ENCODE data around the gene NANOS3. TPM values are rescaled to one million over a fixed set of nuclear protein-coding genes. Genes with fewer than 3 reads are reported as not detected.

NANOS3 gene
- total RNA-seq, 1 experiment from 2014 or later, result not detected

DNA sequence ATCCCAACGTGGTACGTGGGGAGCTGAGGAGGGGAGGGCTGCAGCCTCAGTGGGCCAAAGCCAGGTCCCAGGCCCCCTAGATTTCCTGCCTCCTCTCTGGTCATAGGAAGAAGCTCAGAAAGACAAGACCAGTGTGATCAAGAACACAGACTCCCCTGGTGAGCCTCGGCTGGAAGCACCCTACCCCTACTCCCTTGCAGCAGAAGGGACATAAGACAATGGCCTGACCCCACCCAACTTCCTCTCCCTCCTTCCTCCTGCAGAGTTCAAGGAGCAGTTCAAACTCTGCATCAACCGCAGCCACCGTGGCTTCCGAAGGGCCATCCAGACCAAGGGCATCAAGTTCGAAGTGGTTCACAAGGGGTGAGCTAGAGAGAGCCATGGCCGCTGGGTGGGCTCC is 49.8 kb downstream of the NANOS3 start:
- ATAC-seq (no peak), DNase-seq (ENCODE audit: low read depth, low spot score) (no peak)
- Histone ChIP-seq H3K36me3 (ENCODE audit: control insufficient read depth in 1 of 2, insufficient read depth in 2 of 2, low read length in 2 of 2) (peaks cover 7 to 8% of the 10 kb centered on the region in 2 experiments; a peak in 2 of 4 replicates), H3K27me3 (ENCODE audit: insufficient read depth, low read length) (no peaks in the 10 kb centered on the region), H3K9me3 (ENCODE audit: control insufficient read depth in 1 of 2, insufficient read depth in 1 of 2, low read depth in 1 of 2, low read length in 2 of 2) (no peaks in the 10 kb centered on the region), H3K4me3 (replicated peaks in 1 of 2; ENCODE audit: low read depth in 1 of 2, low read length in 2 of 2) (no peak overlapping the region), H3K4me1 (ENCODE audit: control insufficient read depth in 1 of 2, insufficient read depth in 2 of 2, low read length in 2 of 2) (no peaks in the 10 kb centered on the region), H4K20me1 (ENCODE audit: insufficient read depth) (no peaks in the 10 kb centered on the region), H3K9ac (ENCODE audit: low read length) (no peak overlapping the region), H3K27ac (ENCODE audit: low read depth, low read length) (no peak overlapping the region), H3K9me2 (ENCODE audit: insufficient read depth) (no peaks in the 10 kb centered on the region), H3K79me2 (ENCODE audit: insufficient read depth, low read length) (no peaks in the 10 kb centered on the region), H2AFZ (ENCODE audit: low read depth, low read length, poor library complexity, severe bottlenecking) (no peak overlapping the region), H3K4me2 (ENCODE audit: low read length) (no peak overlapping the region)
- intact Hi-C loops (cut with micrococcal nuclease), result no loop called here
- no TSS peak for BruUV-seq (replicated peaks)
- ChIA-PET POLR2A (no interaction called here), CTCF (no interaction called here), RAD21 (ENCODE audit: low non-redundant PET in 1 of 2, low total read pairs in 2 of 2, uncharacterized antibody in 2 of 2, unreplicated experiment in 2 of 2) (no interaction called here)
- no peak for TF ChIP-seq SIN3A (IDR thresholded peaks at IDR 0.05; ENCODE audit: low read depth)
- no peak for TF ChIP-seq POLR2A (IDR thresholded peaks at IDR 0.05; ENCODE audit: borderline replicate concordance, extremely low read depth, insufficient read depth, insufficient read length)
- TF ChIP-seq, protein P1, sequence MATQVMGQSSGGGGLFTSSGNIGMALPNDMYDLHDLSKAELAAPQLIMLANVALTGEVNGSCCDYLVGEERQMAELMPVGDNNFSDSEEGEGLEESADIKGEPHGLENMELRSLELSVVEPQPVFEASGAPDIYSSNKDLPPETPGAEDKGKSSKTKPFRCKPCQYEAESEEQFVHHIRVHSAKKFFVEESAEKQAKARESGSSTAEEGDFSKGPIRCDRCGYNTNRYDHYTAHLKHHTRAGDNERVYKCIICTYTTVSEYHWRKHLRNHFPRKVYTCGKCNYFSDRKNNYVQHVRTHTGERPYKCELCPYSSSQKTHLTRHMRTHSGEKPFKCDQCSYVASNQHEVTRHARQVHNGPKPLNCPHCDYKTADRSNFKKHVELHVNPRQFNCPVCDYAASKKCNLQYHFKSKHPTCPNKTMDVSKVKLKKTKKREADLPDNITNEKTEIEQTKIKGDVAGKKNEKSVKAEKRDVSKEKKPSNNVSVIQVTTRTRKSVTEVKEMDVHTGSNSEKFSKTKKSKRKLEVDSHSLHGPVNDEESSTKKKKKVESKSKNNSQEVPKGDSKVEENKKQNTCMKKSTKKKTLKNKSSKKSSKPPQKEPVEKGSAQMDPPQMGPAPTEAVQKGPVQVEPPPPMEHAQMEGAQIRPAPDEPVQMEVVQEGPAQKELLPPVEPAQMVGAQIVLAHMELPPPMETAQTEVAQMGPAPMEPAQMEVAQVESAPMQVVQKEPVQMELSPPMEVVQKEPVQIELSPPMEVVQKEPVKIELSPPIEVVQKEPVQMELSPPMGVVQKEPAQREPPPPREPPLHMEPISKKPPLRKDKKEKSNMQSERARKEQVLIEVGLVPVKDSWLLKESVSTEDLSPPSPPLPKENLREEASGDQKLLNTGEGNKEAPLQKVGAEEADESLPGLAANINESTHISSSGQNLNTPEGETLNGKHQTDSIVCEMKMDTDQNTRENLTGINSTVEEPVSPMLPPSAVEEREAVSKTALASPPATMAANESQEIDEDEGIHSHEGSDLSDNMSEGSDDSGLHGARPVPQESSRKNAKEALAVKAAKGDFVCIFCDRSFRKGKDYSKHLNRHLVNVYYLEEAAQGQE (IDR thresholded peaks at IDR 0.05; ENCODE audit: low read depth), result no peak
- TF ChIP-seq, protein P2, sequence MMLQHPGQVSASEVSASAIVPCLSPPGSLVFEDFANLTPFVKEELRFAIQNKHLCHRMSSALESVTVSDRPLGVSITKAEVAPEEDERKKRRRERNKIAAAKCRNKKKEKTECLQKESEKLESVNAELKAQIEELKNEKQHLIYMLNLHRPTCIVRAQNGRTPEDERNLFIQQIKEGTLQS (IDR thresholded peaks at IDR 0.05), result no peak
- no peak for TF ChIP-seq ZFX (IDR thresholded peaks at IDR 0.05)
- no peak for TF ChIP-seq EZH2 (IDR thresholded peaks at IDR 0.05)
- no peak for TF ChIP-seq FOSL1 (IDR thresholded peaks at IDR 0.05; ENCODE audit: low read depth)
- TF ChIP-seq, protein P3, sequence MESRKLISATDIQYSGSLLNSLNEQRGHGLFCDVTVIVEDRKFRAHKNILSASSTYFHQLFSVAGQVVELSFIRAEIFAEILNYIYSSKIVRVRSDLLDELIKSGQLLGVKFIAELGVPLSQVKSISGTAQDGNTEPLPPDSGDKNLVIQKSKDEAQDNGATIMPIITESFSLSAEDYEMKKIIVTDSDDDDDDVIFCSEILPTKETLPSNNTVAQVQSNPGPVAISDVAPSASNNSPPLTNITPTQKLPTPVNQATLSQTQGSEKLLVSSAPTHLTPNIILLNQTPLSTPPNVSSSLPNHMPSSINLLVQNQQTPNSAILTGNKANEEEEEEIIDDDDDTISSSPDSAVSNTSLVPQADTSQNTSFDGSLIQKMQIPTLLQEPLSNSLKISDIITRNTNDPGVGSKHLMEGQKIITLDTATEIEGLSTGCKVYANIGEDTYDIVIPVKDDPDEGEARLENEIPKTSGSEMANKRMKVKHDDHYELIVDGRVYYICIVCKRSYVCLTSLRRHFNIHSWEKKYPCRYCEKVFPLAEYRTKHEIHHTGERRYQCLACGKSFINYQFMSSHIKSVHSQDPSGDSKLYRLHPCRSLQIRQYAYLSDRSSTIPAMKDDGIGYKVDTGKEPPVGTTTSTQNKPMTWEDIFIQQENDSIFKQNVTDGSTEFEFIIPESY (IDR thresholded peaks at IDR 0.05; ENCODE audit: extremely low read depth, insufficient replicate concordance, low read length), result no peak
- no peak for TF ChIP-seq SRF (IDR thresholded peaks at IDR 0.05; ENCODE audit: low read depth)
- no peak for TF ChIP-seq TCF7L2 (IDR thresholded peaks at IDR 0.05; ENCODE audit: borderline replicate concordance, extremely low read depth, insufficient read depth, insufficient read length)
- no peak for TF ChIP-seq POLR2AphosphoS5 (IDR thresholded peaks at IDR 0.05; ENCODE audit: low read depth, low read length)
- TF ChIP-seq RAD21 (IDR thresholded peaks at IDR 0.05; ENCODE audit: low read depth), result no peak
- TF ChIP-seq SP1 (IDR thresholded peaks at IDR 0.05; ENCODE audit: low read depth), result no peak
- no peak for TF ChIP-seq CBX3 (IDR thresholded peaks at IDR 0.05; ENCODE audit: low read depth)
